Measurements from ENCODE around the gene B9D1. TPM values are rescaled to one million over a fixed set of nuclear protein-coding genes. Genes with fewer than 3 reads are reported as not detected.

The B9D1 gene
- total and polyA plus RNA-seq, 2 of the 13 experiments (the other 11 are each of a cell fraction or from before 2014, with no cell fraction given), result 27.7 to 31.1 TPM

GRCh38 chr17:19343671-19344151 is 18.8 kb downstream of the B9D1 start:
- H3K4me1 ChIP-seq (ENCODE audit: insufficient read depth, low read length), result peaks cover 55% of the 10 kb centered on the region
- no peak for DNase-seq (ENCODE audit: low spot score)
- ATAC-seq, result peak; percentile 18
- no peaks in the 10 kb centered on the region for H3K79me2 ChIP-seq (ENCODE audit: insufficient read depth, low read length)
- TF ChIP-seq ZMYM3 (CRISPR knock-in tag; IDR thresholded peaks at IDR 0.05), result 0 out of 2 replicates have a peak, but pooled peaks have one; percentile 7
- peak; percentile 41 for TF ChIP-seq ZNF687 (CRISPR knock-in tag; IDR thresholded peaks at IDR 0.05)
- TF ChIP-seq GATA4 (IDR thresholded peaks at IDR 0.05; ENCODE audit: borderline replicate concordance, low read depth), result no peak
- TF ChIP-seq KMT2B (CRISPR knock-in tag; IDR thresholded peaks at IDR 0.05), result no peak
- TF ChIP-seq CTCF (CRISPR knock-in tag; IDR thresholded peaks at IDR 0.05), result peak; percentile 26; the same call in 1 of the 2 replicates
- H3K27ac ChIP-seq (ENCODE audit: extremely low read length, insufficient read depth, low read length), result peak overlapping the region; percentile 20
- H3K9me3 ChIP-seq (ENCODE audit: low read length), result no peaks in the 10 kb centered on the region
- no peak overlapping the region for H3K9ac ChIP-seq (ENCODE audit: insufficient read depth, low read depth, low read length)
- H4K20me1 ChIP-seq (ENCODE audit: insufficient read depth, low read length), result no peaks in the 10 kb centered on the region
- BruUV-seq (replicated peaks), result no TSS peak
- WGBS (ENCODE audit: low lambda C conversion rate), result 96% methylated on average over 7 of the region's 13 CpGs
- ChIA-PET POLR2A (no interaction called here), CTCF (ENCODE audit: low intra/inter-chr PET ratio, low total read pairs) (no interaction called here)
- no peaks in the 10 kb centered on the region for H3K27me3 ChIP-seq (ENCODE audit: control insufficient read depth in 1 of 2, insufficient read depth in 2 of 2, low read length in 2 of 2)
- intact Hi-C loops (cut with micrococcal nuclease; ENCODE audit: unreplicated experiment), result no loop called here
- H3K4me3 ChIP-seq (replicated peaks in 1 of 3; ENCODE audit: insufficient read depth in 1 of 3, low read depth in 2 of 3, low read length in 3 of 3), result no peak overlapping the region
- no peaks in the 10 kb centered on the region; a peak in 1 of 5 replicates for H3K36me3 ChIP-seq (replicated peaks in 1 of 2; ENCODE audit: control insufficient read depth in 1 of 2, insufficient read depth in 2 of 2, low read length in 2 of 2)
- H2AFZ ChIP-seq (ENCODE audit: low read length), result no peak overlapping the region
- in situ Hi-C loops (cut with HindIII; ENCODE audit: extremely low pct_ligation_motif_present, low pct_unique_long_range_greater_than_20kb), result no loop called here
- no peak overlapping the region for H3K4me2 ChIP-seq (ENCODE audit: low read depth, low read length)
- FAIRE-seq, result no peak
